ENCODE measurements around the gene GABBR2. TPM values are rescaled to one million over a fixed set of nuclear protein-coding genes. Genes with fewer than 3 reads are reported as not detected.

The GABBR2 gene
- total RNA-seq, 4 donors from 2014 or later = 0.32 to 1.7 TPM; not detected in 2

DNA sequence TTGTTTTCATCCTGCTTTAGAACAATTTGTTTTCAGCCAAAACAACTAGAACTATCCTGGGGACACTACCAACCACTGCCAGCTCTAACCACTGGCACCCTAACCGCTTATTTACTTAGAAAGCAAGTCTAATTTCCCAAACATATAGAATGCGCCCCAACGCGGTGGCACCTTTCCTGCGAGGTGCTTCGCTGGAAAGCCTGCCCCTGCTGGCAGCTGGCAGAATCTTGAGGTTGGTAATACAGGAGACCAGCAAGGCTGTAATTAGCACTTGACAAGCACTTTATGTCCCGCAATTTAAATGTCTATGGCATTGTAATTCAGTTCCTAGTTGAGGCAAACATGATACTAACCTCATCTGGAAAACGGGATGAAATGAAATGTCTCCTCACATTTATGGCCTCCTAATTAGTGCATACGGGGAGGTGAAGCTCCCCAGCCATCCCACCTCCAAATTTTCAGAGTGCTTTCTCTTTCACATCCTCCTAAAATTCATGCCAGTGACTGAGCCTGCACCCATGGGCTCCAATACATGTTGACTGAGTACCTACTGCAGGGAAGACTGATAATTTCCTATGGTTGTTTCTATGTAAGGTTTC lies 30.4 kb downstream of the GABBR2 start:
- H3K36me3 ChIP-seq = no peaks in the 10 kb centered on the region
- H3K9me3 ChIP-seq = peaks cover 6% of the 10 kb centered on the region
- TF ChIP-seq POLR2AphosphoS5 (IDR thresholded peaks at IDR 0.05) = no peak
- TF ChIP-seq, protein P1, sequence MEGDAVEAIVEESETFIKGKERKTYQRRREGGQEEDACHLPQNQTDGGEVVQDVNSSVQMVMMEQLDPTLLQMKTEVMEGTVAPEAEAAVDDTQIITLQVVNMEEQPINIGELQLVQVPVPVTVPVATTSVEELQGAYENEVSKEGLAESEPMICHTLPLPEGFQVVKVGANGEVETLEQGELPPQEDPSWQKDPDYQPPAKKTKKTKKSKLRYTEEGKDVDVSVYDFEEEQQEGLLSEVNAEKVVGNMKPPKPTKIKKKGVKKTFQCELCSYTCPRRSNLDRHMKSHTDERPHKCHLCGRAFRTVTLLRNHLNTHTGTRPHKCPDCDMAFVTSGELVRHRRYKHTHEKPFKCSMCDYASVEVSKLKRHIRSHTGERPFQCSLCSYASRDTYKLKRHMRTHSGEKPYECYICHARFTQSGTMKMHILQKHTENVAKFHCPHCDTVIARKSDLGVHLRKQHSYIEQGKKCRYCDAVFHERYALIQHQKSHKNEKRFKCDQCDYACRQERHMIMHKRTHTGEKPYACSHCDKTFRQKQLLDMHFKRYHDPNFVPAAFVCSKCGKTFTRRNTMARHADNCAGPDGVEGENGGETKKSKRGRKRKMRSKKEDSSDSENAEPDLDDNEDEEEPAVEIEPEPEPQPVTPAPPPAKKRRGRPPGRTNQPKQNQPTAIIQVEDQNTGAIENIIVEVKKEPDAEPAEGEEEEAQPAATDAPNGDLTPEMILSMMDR (IDR thresholded peaks at IDR 0.05) = peak in 1 of 2 donors; percentile 21
- no peak for DNase-seq (ENCODE audit: low spot score in 2 of 2)
- H3K27me3 ChIP-seq = peaks cover 10% of the 10 kb centered on the region
- no peak overlapping the region for H3K27ac ChIP-seq
- WGBS = 15% methylated on average over 9 of the region's 9 CpGs
- H3K4me1 ChIP-seq = no peaks in the 10 kb centered on the region
- H3K4me3 ChIP-seq = no peak overlapping the region

DNA sequence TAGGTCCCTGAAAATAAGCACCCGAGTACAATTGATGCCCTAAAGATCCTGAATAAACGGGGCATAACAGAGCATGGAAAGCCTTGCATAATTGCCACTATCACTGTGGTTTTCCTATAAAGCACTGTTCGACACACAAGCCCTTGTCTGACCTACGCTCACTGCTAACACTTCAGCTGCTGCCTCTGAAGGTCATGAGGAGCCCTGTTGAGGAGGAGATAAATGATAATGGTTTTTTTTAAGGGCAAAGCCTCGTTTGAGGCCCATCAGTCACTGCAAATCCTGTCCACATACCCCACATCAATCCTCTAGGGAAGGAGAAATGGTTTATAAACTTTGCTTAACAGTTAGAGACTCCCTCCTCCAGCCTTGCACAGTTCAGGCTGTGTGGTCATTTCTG lies 35.1 kb downstream of the GABBR2 start:
- TF ChIP-seq, protein P1 (IDR thresholded peaks at IDR 0.05) = no peak
- TF ChIP-seq POLR2AphosphoS5 (IDR thresholded peaks at IDR 0.05) (no peak), POLR2A (IDR thresholded peaks at IDR 0.05) (no peak), EP300 (IDR thresholded peaks at IDR 0.05) (no peak)
- Histone ChIP-seq H3K27me3 (peaks cover 10% of the 10 kb centered on the region), H3K4me1 (no peaks in the 10 kb centered on the region), H3K27ac (no peak overlapping the region), H3K36me3 (no peaks in the 10 kb centered on the region), H3K4me3 (no peak overlapping the region), H3K9me3 (peaks cover 6% of the 10 kb centered on the region)
- WGBS = 70% methylated on average over 5 of the region's 5 CpGs
- no peak for DNase-seq (ENCODE audit: low spot score in 2 of 2)

DNA sequence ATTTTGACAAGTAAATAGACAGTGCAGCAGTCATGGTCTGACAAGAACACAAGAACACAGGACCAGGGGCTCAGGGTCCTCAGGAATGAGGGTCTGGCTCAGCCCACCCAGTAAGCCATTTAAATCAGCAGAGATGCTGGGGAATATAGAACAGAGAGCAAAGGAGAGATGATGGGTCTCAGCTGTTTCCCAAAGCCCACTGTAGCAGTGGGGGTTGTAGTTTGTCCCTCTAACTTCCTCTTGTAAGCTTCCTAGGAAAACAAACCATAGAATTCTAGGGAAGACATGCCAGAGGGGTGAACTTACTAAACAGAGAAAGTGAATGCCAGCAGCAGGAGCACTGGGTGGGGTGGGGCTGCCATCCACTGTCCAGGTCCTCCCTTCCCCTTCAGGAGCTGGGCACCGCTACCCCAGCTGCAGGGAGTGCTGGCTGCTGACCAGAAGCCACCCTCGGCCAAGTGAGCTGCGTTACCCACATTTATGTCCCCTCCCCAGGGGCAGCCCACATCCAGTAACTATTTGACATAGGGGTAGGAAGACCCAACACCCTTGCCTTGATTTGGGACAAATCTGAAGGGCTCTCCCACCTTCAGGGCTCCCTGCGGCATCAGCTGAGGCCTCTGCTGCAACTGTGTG lies 41.6 kb downstream of the GABBR2 start:
- no peaks in the 10 kb centered on the region for H3K9me3 ChIP-seq
- H3K36me3 ChIP-seq = no peaks in the 10 kb centered on the region
- 57% methylated on average over 3 of the region's 4 CpGs for WGBS
- H3K27me3 ChIP-seq = peaks cover 3% of the 10 kb centered on the region
- H3K27ac ChIP-seq = no peak overlapping the region
- H3K4me3 ChIP-seq = no peak overlapping the region
- H3K4me1 ChIP-seq = no peaks in the 10 kb centered on the region
- TF ChIP-seq POLR2AphosphoS5 (IDR thresholded peaks at IDR 0.05) (no peak), POLR2A (IDR thresholded peaks at IDR 0.05) (no peak), EP300 (IDR thresholded peaks at IDR 0.05) (no peak)
- TF ChIP-seq, protein P1 (IDR thresholded peaks at IDR 0.05) = no peak
- DNase-seq (ENCODE audit: low spot score in 2 of 2) = no peak

DNA sequence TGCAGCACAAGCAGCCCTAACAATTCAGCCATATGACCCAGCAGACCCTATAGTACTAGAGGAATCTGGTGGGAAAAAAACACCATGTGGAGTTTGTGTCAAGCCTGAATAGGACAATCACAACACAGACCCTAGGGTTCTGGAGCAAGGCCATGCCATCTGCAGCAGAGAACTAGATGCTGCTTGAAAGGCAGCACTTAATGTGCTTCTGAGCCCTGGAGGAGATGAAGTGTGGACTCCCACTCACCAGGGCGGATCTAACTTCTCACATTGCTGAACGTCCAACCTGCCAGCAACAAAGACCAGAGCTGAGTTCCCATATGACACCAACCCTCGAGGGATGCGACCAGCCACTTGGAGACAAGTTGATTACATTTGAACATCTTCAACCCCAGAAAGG lies 43.2 kb downstream of the GABBR2 start:
- no peak for DNase-seq (ENCODE audit: low spot score in 2 of 2)
- H3K9me3 ChIP-seq = no peaks in the 10 kb centered on the region
- H3K36me3 ChIP-seq = no peaks in the 10 kb centered on the region
- H3K27me3 ChIP-seq = peaks cover 3% of the 10 kb centered on the region
- 69% methylated on average over 4 of the region's 4 CpGs for WGBS
- no peaks in the 10 kb centered on the region for H3K4me1 ChIP-seq
- H3K27ac ChIP-seq = no peak overlapping the region
- H3K4me3 ChIP-seq = no peak overlapping the region
- TF ChIP-seq POLR2A (IDR thresholded peaks at IDR 0.05) (no peak), EP300 (IDR thresholded peaks at IDR 0.05) (no peak)
- TF ChIP-seq, protein P1 (IDR thresholded peaks at IDR 0.05) = no peak

DNA sequence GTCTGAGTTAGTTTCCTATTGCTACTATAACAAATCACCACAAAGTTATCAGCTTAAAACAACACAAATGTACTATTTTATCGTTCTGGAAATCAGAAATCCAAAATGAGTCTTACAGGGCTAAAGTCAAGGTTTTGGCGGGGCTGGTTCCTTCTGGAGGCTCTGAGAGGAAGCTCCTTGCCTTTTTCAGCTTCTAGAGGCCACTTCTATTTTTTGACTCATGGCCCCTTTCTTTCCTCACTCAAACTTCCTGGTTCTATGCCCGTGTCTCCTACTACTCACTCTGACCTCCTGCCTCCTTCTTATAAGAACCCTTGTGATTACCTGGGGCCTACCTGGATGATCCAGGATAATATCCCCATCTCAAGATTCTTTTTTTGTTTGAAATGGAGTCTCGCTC lies 48.2 kb downstream of the GABBR2 start:
- no peak overlapping the region for H3K4me3 ChIP-seq
- H3K4me1 ChIP-seq = no peaks in the 10 kb centered on the region
- 75% methylated on average over 4 of the region's 4 CpGs for WGBS

More for the DNA sequence above, 48.2 kb downstream of the GABBR2 start:
- no peaks in the 10 kb centered on the region for H3K36me3 ChIP-seq
- no peak for DNase-seq (ENCODE audit: low spot score in 2 of 2)
- TF ChIP-seq POLR2AphosphoS5 (IDR thresholded peaks at IDR 0.05) = no peak
- TF ChIP-seq POLR2A (IDR thresholded peaks at IDR 0.05) = no peak
- TF ChIP-seq, protein P1 (IDR thresholded peaks at IDR 0.05) = no peak
- TF ChIP-seq EP300 (IDR thresholded peaks at IDR 0.05) = no peak
- H3K27ac ChIP-seq = no peak overlapping the region
- no peaks in the 10 kb centered on the region for H3K9me3 ChIP-seq
- no peaks in the 10 kb centered on the region for H3K27me3 ChIP-seq

All from suprapubic skin (tissue), 4 donors.